Suppressor macrophage treated with lipopolysaccharide for 1 hour (primary cell): ENCODE measurements around the gene CXCL9.
"Not testable (repeated sequence)": the region's sequence is repeated elsewhere in the genome, so short reads cannot be mapped to it uniquely, and the experiment has no call there.

ENCODE experiments used
- DNase-seq, 3 donors: peaks; one replicate each; pipeline ENCODE4 v3.0.0-alpha.2; 2020 to 2022

CXCL9 gene

GRCh38 chr4:76011700-76012387 lies 4.5 kb upstream of the CXCL9 start:
- peak; percentile 79 to 98 (median 87) for DNase-seq

- DNase-seq, result no peak
Observed at GRCh38 chr4:76011018-76011670, 3.8 kb upstream of the CXCL9 start.

GRCh38 chr4:76010576-76010975 lies 3.3 kb upstream of the CXCL9 start:
- DNase-seq, result no peak

- peak; percentile 36 to 73 (median 44) for DNase-seq
Observed at GRCh38 chr4:76009311-76009710, 2.0 kb upstream of the CXCL9 start.

GRCh38 chr4:76003620-76004019 lies 3.7 kb downstream of the CXCL9 start:
- no peak for DNase-seq

- DNase-seq, result peak; percentile 63 to 79 (median 73)
Observed at GRCh38 chr4:76003035-76003434, 4.3 kb downstream of the CXCL9 start.

- DNase-seq, result peak; percentile 67 to 82 (median 72)
Observed at GRCh38 chr4:76002176-76002575, 5.1 kb downstream of the CXCL9 start.

- DNase-seq, result peak; percentile 56 to 71 (median 59)
Observed at GRCh38 chr4:76001700-76002099, 5.6 kb downstream of the CXCL9 start.

- DNase-seq, result no peak
Observed at GRCh38 chr4:76000279-76000678, 7.0 kb downstream of the CXCL9 start.

GRCh38 chr4:75998525-75999147 lies 8.7 kb downstream of the CXCL9 start:
- not testable (repeated sequence) for DNase-seq

- DNase-seq, result no peak
Observed at GRCh38 chr4:75997946-75998345, 9.4 kb downstream of the CXCL9 start.

- DNase-seq, result no peak
Observed at GRCh38 chr4:75997081-75997480, 10.2 kb downstream of the CXCL9 start.

- peak; percentile 80 to 91 (median 86) for DNase-seq
Observed at GRCh38 chr4:75995727-75996126, 11.6 kb downstream of the CXCL9 start.

- no peak for DNase-seq
Observed at GRCh38 chr4:75992462-75992861, 14.8 kb downstream of the CXCL9 start.

GRCh38 chr4:75989846-75990528 lies 17.3 kb downstream of the CXCL9 start:
- no peak for DNase-seq

GRCh38 chr4:75985116-75985515 lies 22.2 kb downstream of the CXCL9 start:
- DNase-seq, result no peak

GRCh38 chr4:75980576-75980975 lies 26.7 kb downstream of the CXCL9 start:
- DNase-seq, result no peak

- DNase-seq, result no peak
Observed at GRCh38 chr4:75976177-75976576, 31.1 kb downstream of the CXCL9 start.

GRCh38 chr4:75973766-75974165 lies 33.5 kb downstream of the CXCL9 start:
- no peak for DNase-seq

- no peak for DNase-seq
Observed at GRCh38 chr4:75968084-75968483, 39.2 kb downstream of the CXCL9 start.

- DNase-seq, result no peak
Observed at GRCh38 chr4:75963558-75963957, 43.8 kb downstream of the CXCL9 start.

GRCh38 chr4:75962072-75962471 lies 45.2 kb downstream of the CXCL9 start:
- not testable (repeated sequence) for DNase-seq

GRCh38 chr4:75958546-75958945 lies 48.8 kb downstream of the CXCL9 start:
- DNase-seq, result not testable (repeated sequence)
